Ishikawa (cell line): Measurements from ENCODE around the gene MYBL2.

Experiments used
- CEBPB ChIP-seq: IDR thresholded peaks from 2 replicates; pipeline ENCODE4 v1.6.1; 2012
- CREB1 ChIP-seq: IDR thresholded peaks from 2 replicates; pipeline ENCODE4 v1.6.1; 2012; ENCODE audit warnings: low read depth
- EGR1 ChIP-seq: IDR thresholded peaks from 2 replicates; pipeline ENCODE4 v1.6.1; 2012
- EP300 ChIP-seq: IDR thresholded peaks from 2 replicates; pipeline ENCODE4 v1.6.1; 2012; ENCODE audit warnings: borderline replicate concordance
- FOXM1 ChIP-seq: IDR thresholded peaks from 2 replicates; pipeline ENCODE4 v1.6.1; 2012; ENCODE audit warnings: low read depth, borderline replicate concordance
- MAX ChIP-seq: IDR thresholded peaks from 2 replicates; pipeline ENCODE4 v1.6.1; 2012
- NFIC ChIP-seq: IDR thresholded peaks from 2 replicates; pipeline ENCODE4 v1.6.1; 2012
- RAD21 ChIP-seq: IDR thresholded peaks from 2 replicates; pipeline ENCODE4 v1.6.1; 2012; ENCODE audit warnings: low read depth
- TAF1 ChIP-seq: IDR thresholded peaks from 2 replicates; pipeline ENCODE4 v1.6.1; 2012; ENCODE audit warnings: low read depth, mild to moderate bottlenecking
- TCF12 ChIP-seq: IDR thresholded peaks from 2 replicates; pipeline ENCODE4 v1.6.1; 2012; ENCODE audit warnings: low read depth
- TEAD4 ChIP-seq: IDR thresholded peaks from 2 replicates; pipeline ENCODE4 v1.6.1; 2012
- YY1 ChIP-seq: IDR thresholded peaks from 2 replicates; pipeline ENCODE4 v1.6.1; 2012; ENCODE audit warnings: low read depth
- ZBTB7A ChIP-seq: IDR thresholded peaks from 2 replicates; pipeline ENCODE4 v1.6.1; 2012; ENCODE audit warnings: low read depth
- TF ChIP-seq, protein P1 (sequence below): IDR thresholded peaks from 2 replicates; pipeline ENCODE4 v1.6.1; 2012
- TF ChIP-seq, protein P2 (sequence below): IDR thresholded peaks from 2 replicates; pipeline ENCODE4 v1.6.1; 2012; ENCODE audit warnings: low read depth, mild to moderate bottlenecking

The MYBL2 gene

DNA sequence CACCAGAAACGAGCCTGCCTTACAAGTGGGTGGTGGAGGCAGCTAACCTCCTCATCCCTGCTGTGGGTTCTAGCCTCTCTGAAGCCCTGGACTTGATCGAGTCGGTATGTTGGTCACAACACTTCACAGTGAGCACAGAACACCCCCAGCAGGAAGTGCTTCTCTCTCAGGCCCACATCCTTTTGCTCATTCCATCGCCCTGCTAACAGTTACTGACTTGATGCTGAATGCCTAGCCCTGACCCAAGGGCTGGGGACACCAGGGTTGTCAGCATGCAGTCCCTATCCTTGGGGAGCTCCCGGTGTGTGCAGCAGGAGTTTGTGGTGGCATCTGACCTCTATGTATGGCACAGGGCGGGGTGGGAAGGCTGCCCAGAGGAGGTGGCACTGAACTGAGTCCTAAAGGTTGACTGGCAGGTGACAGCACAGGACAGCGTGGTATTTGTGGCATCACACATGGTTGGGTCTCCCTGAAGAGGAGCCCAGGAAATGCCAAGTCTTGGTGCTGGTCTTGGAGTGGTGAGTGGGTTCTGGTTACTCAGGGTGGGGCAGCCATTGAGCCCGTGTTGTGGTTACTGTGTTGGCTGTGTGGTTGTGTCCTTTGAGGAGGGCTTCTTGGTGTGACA lies 33.1 kb downstream of the MYBL2 start:
- TF ChIP-seq TCF12: no peak
- TF ChIP-seq EP300: no peak
- TF ChIP-seq, protein P1, sequence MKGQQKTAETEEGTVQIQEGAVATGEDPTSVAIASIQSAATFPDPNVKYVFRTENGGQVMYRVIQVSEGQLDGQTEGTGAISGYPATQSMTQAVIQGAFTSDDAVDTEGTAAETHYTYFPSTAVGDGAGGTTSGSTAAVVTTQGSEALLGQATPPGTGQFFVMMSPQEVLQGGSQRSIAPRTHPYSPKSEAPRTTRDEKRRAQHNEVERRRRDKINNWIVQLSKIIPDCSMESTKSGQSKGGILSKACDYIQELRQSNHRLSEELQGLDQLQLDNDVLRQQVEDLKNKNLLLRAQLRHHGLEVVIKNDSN: no peak
- TF ChIP-seq, protein P2, sequence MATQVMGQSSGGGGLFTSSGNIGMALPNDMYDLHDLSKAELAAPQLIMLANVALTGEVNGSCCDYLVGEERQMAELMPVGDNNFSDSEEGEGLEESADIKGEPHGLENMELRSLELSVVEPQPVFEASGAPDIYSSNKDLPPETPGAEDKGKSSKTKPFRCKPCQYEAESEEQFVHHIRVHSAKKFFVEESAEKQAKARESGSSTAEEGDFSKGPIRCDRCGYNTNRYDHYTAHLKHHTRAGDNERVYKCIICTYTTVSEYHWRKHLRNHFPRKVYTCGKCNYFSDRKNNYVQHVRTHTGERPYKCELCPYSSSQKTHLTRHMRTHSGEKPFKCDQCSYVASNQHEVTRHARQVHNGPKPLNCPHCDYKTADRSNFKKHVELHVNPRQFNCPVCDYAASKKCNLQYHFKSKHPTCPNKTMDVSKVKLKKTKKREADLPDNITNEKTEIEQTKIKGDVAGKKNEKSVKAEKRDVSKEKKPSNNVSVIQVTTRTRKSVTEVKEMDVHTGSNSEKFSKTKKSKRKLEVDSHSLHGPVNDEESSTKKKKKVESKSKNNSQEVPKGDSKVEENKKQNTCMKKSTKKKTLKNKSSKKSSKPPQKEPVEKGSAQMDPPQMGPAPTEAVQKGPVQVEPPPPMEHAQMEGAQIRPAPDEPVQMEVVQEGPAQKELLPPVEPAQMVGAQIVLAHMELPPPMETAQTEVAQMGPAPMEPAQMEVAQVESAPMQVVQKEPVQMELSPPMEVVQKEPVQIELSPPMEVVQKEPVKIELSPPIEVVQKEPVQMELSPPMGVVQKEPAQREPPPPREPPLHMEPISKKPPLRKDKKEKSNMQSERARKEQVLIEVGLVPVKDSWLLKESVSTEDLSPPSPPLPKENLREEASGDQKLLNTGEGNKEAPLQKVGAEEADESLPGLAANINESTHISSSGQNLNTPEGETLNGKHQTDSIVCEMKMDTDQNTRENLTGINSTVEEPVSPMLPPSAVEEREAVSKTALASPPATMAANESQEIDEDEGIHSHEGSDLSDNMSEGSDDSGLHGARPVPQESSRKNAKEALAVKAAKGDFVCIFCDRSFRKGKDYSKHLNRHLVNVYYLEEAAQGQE: no peak
- TF ChIP-seq RAD21: no peak
- TF ChIP-seq NFIC: no peak

- TF ChIP-seq FOXM1 (no peak), TEAD4 (no peak), ZBTB7A (no peak), CREB1 (no peak), YY1 (no peak), TAF1 (no peak), NFIC (no peak), CEBPB (no peak), EP300 (no peak), RAD21 (no peak)
- TF ChIP-seq, protein P1: no peak
- TF ChIP-seq, protein P2: no peak
Measured at GRCh38 chr20:43700627-43701026, 33.7 kb downstream of the MYBL2 start.

- TF ChIP-seq TEAD4: no peak
- TF ChIP-seq FOXM1: no peak
- no peak for TF ChIP-seq ZBTB7A
- no peak for TF ChIP-seq TCF12
Measured at GRCh38 chr20:43702502-43702901, 35.6 kb downstream of the MYBL2 start.

- TF ChIP-seq, protein P1: no peak
- TF ChIP-seq EGR1 (no peak), MAX (no peak), RAD21 (no peak), NFIC (no peak)
Measured at GRCh38 chr20:43710370-43711044, 43.6 kb downstream of the MYBL2 start.

GRCh38 chr20:43711098-43711654 lies 44.3 kb downstream of the MYBL2 start:
- TF ChIP-seq, protein P2: no peak
- no peak for TF ChIP-seq TAF1
- no peak for TF ChIP-seq EP300
- no peak for TF ChIP-seq MAX
- no peak for TF ChIP-seq NFIC
- TF ChIP-seq TCF12: no peak
- TF ChIP-seq CEBPB: no peak
- no peak for TF ChIP-seq RAD21
